Measurements from ENCODE around the gene MB.

Gene MB

GRCh38 chr22:35560824-35561223 is 56.3 kb downstream of the MB start:
- no peak for FAIRE-seq
- no peak for DNase-seq (ENCODE audit: insufficient read length, low spot score)
- TF ChIP-seq POLR2AphosphoS5 (IDR thresholded peaks at IDR 0.05; ENCODE audit: low read depth, low read length): no peak
- TF ChIP-seq POLR2A (IDR thresholded peaks at IDR 0.05; ENCODE audit: low read depth, low read length): no peak
- TF ChIP-seq PAX5 (IDR thresholded peaks at IDR 0.05; ENCODE audit: insufficient read depth, low read length, severe bottlenecking): no peak
- no peak for TF ChIP-seq POU2F2 (IDR thresholded peaks at IDR 0.05; ENCODE audit: low read depth, low read length)
- TF ChIP-seq SPI1 (IDR thresholded peaks at IDR 0.05; ENCODE audit: low read depth, low read length): no peak
- no peak for TF ChIP-seq TAF1 (IDR thresholded peaks at IDR 0.05; ENCODE audit: low read depth, low read length)

DNA sequence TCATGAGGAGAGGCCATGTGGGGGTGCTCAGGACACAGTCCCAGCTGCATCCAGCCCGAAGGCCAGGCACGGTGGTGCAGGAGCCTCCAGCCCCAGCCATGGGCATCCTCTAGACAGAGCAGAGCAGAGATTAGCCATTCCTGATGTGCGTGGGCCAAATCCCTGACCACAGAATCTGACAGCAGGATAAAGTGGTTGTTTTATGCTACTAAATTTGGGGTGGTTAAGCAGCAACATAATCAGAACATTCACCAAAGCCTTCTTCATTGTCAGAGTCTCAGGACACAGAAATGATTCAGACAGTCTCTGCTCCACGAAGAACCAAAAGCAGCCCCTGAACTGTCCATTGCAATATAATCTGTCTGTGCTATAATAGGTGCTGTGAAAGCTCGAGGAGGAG is 56.8 kb downstream of the MB start:
- FAIRE-seq (no peak), DNase-seq (ENCODE audit: insufficient read length, low spot score) (no peak)
- TF ChIP-seq SPI1 (IDR thresholded peaks at IDR 0.05; ENCODE audit: low read depth, low read length): no peak
- no peak for TF ChIP-seq TAF1 (IDR thresholded peaks at IDR 0.05; ENCODE audit: low read depth, low read length)
- no peak for TF ChIP-seq POU2F2 (IDR thresholded peaks at IDR 0.05; ENCODE audit: low read depth, low read length)
- TF ChIP-seq POLR2A (IDR thresholded peaks at IDR 0.05; ENCODE audit: low read depth, low read length): no peak
- no peak for TF ChIP-seq PAX5 (IDR thresholded peaks at IDR 0.05; ENCODE audit: insufficient read depth, low read length, severe bottlenecking)
- no peak for TF ChIP-seq POLR2AphosphoS5 (IDR thresholded peaks at IDR 0.05; ENCODE audit: low read depth, low read length)

- FAIRE-seq: no peak
- TF ChIP-seq POLR2A (IDR thresholded peaks at IDR 0.05; ENCODE audit: low read depth, low read length) (no peak), PAX5 (IDR thresholded peaks at IDR 0.05; ENCODE audit: insufficient read depth, low read length, severe bottlenecking) (no peak), POU2F2 (IDR thresholded peaks at IDR 0.05; ENCODE audit: low read depth, low read length) (no peak), SPI1 (IDR thresholded peaks at IDR 0.05; ENCODE audit: low read depth, low read length) (no peak), TAF1 (IDR thresholded peaks at IDR 0.05; ENCODE audit: low read depth, low read length) (no peak), POLR2AphosphoS5 (IDR thresholded peaks at IDR 0.05; ENCODE audit: low read depth, low read length) (no peak)
- DNase-seq (ENCODE audit: insufficient read length, low spot score): no peak
Observed at GRCh38 chr22:35559354-35560005, 57.6 kb downstream of the MB start.

- DNase-seq (ENCODE audit: insufficient read length, low spot score) (no peak), FAIRE-seq (no peak)
- TF ChIP-seq POLR2A (IDR thresholded peaks at IDR 0.05; ENCODE audit: low read depth, low read length) (no peak), PAX5 (IDR thresholded peaks at IDR 0.05; ENCODE audit: insufficient read depth, low read length, severe bottlenecking) (no peak), POU2F2 (IDR thresholded peaks at IDR 0.05; ENCODE audit: low read depth, low read length) (no peak), TAF1 (IDR thresholded peaks at IDR 0.05; ENCODE audit: low read depth, low read length) (no peak), POLR2AphosphoS5 (IDR thresholded peaks at IDR 0.05; ENCODE audit: low read depth, low read length) (no peak), SPI1 (IDR thresholded peaks at IDR 0.05; ENCODE audit: low read depth, low read length) (no peak)
Observed at GRCh38 chr22:35558719-35559118, 58.4 kb downstream of the MB start.

GRCh38 chr22:35558031-35558430 is 59.1 kb downstream of the MB start:
- DNase-seq (ENCODE audit: insufficient read length, low spot score): no peak
- FAIRE-seq: no peak
- TF ChIP-seq TAF1 (IDR thresholded peaks at IDR 0.05; ENCODE audit: low read depth, low read length) (no peak), PAX5 (IDR thresholded peaks at IDR 0.05; ENCODE audit: insufficient read depth, low read length, severe bottlenecking) (no peak), SPI1 (IDR thresholded peaks at IDR 0.05; ENCODE audit: low read depth, low read length) (no peak), POLR2AphosphoS5 (IDR thresholded peaks at IDR 0.05; ENCODE audit: low read depth, low read length) (no peak), POU2F2 (IDR thresholded peaks at IDR 0.05; ENCODE audit: low read depth, low read length) (no peak), POLR2A (IDR thresholded peaks at IDR 0.05; ENCODE audit: low read depth, low read length) (no peak)

All from GM12891 (cell line).